NCI-H1694 treated with DMSO at 0.1 percent for 48 hours (cell line): ENCODE results near the gene KARS1.

ENCODE experiments used
- DNase-seq: peaks from one replicate; lab custom pipeline; 2025; lab: John Stamatoyannopoulos, UW

KARS1 gene

GRCh38 chr16:75579281-75579834 lies 68.1 kb downstream of the KARS1 start:
- DNase-seq, result no peak

DNA sequence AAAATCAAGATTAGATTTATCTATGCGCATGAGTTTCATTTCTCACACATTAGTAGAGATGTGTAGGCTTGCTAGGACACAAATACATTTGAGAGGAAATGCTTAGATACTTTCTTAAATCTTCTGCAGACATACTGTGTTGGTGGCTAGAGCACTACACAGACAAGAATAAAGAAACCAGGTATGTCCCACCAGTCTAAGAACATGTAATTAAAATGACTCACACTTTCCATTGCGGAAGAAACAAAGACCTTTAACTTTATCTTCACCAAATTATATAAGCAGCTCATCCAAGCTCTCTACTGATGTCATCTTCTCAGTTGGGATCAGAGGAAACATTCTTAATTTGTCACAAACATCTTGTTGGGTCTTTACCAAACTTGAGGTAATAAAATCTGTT lies 68.7 kb downstream of the KARS1 start:
- DNase-seq, result no peak

DNA sequence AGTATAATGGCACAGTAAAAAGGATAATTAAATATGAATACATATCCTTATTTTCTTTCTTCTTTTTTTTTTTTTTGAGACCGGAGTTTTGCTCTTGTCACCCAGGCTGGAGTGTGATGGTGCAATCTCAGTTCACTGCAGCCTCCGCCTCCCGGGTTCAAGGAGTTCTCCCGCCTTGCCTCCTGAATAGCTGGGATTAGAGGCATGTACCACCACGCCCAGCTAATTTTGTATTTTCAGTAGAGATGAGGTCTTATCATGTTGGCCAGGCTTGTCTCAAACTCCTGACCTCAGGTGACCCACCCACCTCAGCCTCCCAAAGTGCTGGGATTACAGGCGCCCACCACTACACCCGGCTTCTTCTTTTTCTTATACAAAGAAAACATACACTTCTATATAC lies 69.3 kb downstream of the KARS1 start:
- no peak for DNase-seq
